Loucy (cell line): ENCODE data around the gene SEC11A.

ENCODE experiments used
- H2AFZ ChIP-seq: fragments of 200-600 bp; sonication (generic); 2 replicates; pipeline ENCODE4 v1.6.0; 2016; ENCODE audit warnings: antibody characterized with exemption, mild to moderate bottlenecking, low read length, moderate library complexity
- H3F3A ChIP-seq: fragments of 200-600 bp; 2 replicates; pipeline ENCODE4 v1.6.0; 2016; ENCODE audit warnings: antibody characterized with exemption, low read depth, mild to moderate bottlenecking
- H3K27me3 ChIP-seq: fragments of 200-600 bp; sonication (generic); 2 replicates; pipeline ENCODE4 v1.6.1; 2014; ENCODE audit warnings: low read length, mild to moderate bottlenecking; ENCODE audit not compliant: insufficient read depth, poor library complexity, severe bottlenecking
- H3K36me3 ChIP-seq: fragments of 200-600 bp; sonication (generic); 2 replicates; pipeline ENCODE4 v1.6.1; 2016; ENCODE audit warnings: low read length; ENCODE audit not compliant: insufficient read depth
- H3K4me1 ChIP-seq: fragments of 200-600 bp; sonication (generic); 2 replicates; pipeline ENCODE4 v1.5.1; 2014; ENCODE audit warnings: low read length, mild to moderate bottlenecking; ENCODE audit not compliant: insufficient read depth, poor library complexity, severe bottlenecking
- H3K4me2 ChIP-seq: fragments of 200-600 bp; sonication (generic); 2 replicates; pipeline ENCODE4 v1.6.0; 2014; ENCODE audit warnings: antibody characterized with exemption, low read length, low read depth, mild to moderate bottlenecking; ENCODE audit not compliant: poor library complexity, severe bottlenecking
- H3K4me3 ChIP-seq: fragments of 200-600 bp; sonication (generic); 2 replicates; pipeline ENCODE4 v1.5.1; 2014; ENCODE audit warnings: low read length, mild to moderate bottlenecking, mixed read lengths; ENCODE audit not compliant: poor library complexity, severe bottlenecking
- H3K79me2 ChIP-seq: fragments of 200-600 bp; sonication (generic); 2 replicates; pipeline ENCODE4 v1.6.1; 2014; ENCODE audit warnings: low read length; ENCODE audit not compliant: insufficient read depth
- H3K9ac ChIP-seq: fragments of 200-600 bp; sonication (generic); 2 replicates; pipeline ENCODE4 v1.6.0; 2014; ENCODE audit warnings: mild to moderate bottlenecking, low read depth, low read length, moderate library complexity; ENCODE audit not compliant: poor library complexity, severe bottlenecking
- H3K9me2 ChIP-seq: fragments of 200-600 bp; sonication (generic); replicated peaks from 2 replicates; pipeline ENCODE4 v1.6.1; 2016; ENCODE audit warnings: low read depth, low read length, mixed read lengths
- H3K9me3 ChIP-seq: fragments of 200-600 bp; sonication (generic); 2 replicates; pipeline ENCODE4 v1.6.1; 2014; ENCODE audit warnings: mild to moderate bottlenecking, antibody characterized with exemption, low read length, low read depth; ENCODE audit not compliant: insufficient read depth
- H4K20me1 ChIP-seq: fragments of 200-600 bp; sonication (generic); 2 replicates; pipeline ENCODE4 v1.6.0; 2014; ENCODE audit warnings: antibody characterized with exemption, low read length, mild to moderate bottlenecking; ENCODE audit not compliant: insufficient read depth, poor library complexity, severe bottlenecking
- EZH2phosphoT487 ChIP-seq: fragments of 200-600 bp; IDR thresholded peaks from 2 replicates; pipeline ENCODE4 v1.6.1; 2018; ENCODE audit warnings: antibody characterized with exemption, mild to moderate bottlenecking, moderate library complexity, borderline replicate concordance
- TF ChIP-seq, protein P1 (sequence below): fragments of 200-600 bp; sonication (generic); conservative IDR thresholded peaks from 2 replicates; pipeline ENCODE4 v1.5.1; 2014; ENCODE audit warnings: mild to moderate bottlenecking, antibody characterized with exemption, low read length

SEC11A gene

DNA sequence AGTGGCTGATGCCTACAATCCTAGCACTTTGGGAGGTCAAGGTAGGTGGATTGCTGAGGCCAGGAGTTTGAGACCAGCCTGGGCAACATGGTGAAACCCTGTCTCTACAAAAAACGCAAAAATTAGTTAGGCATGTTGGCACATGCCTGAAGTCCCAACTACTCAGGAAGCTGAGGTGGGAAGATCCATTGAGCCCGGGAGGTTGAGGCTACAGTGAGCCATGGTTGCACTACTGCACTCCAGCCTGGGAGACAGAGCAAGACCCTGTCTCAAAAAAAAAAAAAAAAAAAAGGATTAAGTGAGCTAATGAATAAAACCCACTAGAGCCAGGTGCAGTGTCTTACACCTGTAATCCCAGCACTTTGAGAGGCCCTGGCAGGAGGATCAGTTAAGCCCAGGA lies 6.7 kb upstream of the SEC11A start:
- no peak overlapping the region for H3K9ac ChIP-seq
- no peaks in the 10 kb centered on the region for H3K27me3 ChIP-seq
- no peaks in the 10 kb centered on the region for H3K79me2 ChIP-seq
- H3K4me2 ChIP-seq = no peak overlapping the region
- no peaks in the 10 kb centered on the region for H3K9me2 ChIP-seq
- no peak overlapping the region for H3K4me3 ChIP-seq
- no peaks in the 10 kb centered on the region for H3K9me3 ChIP-seq
- no peaks in the 10 kb centered on the region for H3K36me3 ChIP-seq
- peaks cover 11% of the 10 kb centered on the region for H3K4me1 ChIP-seq
- TF ChIP-seq EZH2phosphoT487 = no peak
- TF ChIP-seq, protein P1, sequence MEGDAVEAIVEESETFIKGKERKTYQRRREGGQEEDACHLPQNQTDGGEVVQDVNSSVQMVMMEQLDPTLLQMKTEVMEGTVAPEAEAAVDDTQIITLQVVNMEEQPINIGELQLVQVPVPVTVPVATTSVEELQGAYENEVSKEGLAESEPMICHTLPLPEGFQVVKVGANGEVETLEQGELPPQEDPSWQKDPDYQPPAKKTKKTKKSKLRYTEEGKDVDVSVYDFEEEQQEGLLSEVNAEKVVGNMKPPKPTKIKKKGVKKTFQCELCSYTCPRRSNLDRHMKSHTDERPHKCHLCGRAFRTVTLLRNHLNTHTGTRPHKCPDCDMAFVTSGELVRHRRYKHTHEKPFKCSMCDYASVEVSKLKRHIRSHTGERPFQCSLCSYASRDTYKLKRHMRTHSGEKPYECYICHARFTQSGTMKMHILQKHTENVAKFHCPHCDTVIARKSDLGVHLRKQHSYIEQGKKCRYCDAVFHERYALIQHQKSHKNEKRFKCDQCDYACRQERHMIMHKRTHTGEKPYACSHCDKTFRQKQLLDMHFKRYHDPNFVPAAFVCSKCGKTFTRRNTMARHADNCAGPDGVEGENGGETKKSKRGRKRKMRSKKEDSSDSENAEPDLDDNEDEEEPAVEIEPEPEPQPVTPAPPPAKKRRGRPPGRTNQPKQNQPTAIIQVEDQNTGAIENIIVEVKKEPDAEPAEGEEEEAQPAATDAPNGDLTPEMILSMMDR = no peak
- no peak overlapping the region for H2AFZ ChIP-seq
- no peaks in the 10 kb centered on the region for H4K20me1 ChIP-seq
- H3F3A ChIP-seq = no peaks in the 10 kb centered on the region

DNA sequence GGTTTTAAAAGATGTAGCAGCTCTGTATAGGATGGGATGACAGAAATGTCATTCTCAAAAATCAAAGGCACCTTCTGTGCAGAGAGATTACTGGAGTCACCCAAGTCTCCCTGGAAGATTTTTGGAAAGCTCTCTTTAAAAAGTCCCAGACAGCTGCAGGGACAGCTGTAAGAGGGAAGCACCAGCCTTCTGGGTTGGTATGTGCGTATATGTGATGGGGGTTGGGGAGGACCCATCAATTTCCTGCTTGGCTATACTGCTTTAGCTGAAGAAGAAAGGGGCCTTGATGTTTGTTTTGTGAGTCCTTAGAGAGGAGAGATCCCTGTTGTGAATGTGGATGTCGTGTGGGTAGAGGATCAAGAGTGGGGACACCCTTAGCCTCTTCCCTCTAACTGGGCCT lies 5.4 kb upstream of the SEC11A start:
- Histone ChIP-seq H3F3A (no peaks in the 10 kb centered on the region), H3K79me2 (no peaks in the 10 kb centered on the region), H3K9me3 (no peaks in the 10 kb centered on the region), H3K4me2 (no peak overlapping the region), H3K9me2 (no peaks in the 10 kb centered on the region), H3K9ac (no peak overlapping the region), H2AFZ (peak overlapping the region; percentile 32; the same call in 1 of the 2 replicates), H3K36me3 (no peaks in the 10 kb centered on the region), H3K4me3 (no peak overlapping the region), H4K20me1 (no peaks in the 10 kb centered on the region), H3K27me3 (no peaks in the 10 kb centered on the region), H3K4me1 (peaks cover 11% of the 10 kb centered on the region)
- TF ChIP-seq, protein P1 = no peak
- no peak for TF ChIP-seq EZH2phosphoT487

DNA sequence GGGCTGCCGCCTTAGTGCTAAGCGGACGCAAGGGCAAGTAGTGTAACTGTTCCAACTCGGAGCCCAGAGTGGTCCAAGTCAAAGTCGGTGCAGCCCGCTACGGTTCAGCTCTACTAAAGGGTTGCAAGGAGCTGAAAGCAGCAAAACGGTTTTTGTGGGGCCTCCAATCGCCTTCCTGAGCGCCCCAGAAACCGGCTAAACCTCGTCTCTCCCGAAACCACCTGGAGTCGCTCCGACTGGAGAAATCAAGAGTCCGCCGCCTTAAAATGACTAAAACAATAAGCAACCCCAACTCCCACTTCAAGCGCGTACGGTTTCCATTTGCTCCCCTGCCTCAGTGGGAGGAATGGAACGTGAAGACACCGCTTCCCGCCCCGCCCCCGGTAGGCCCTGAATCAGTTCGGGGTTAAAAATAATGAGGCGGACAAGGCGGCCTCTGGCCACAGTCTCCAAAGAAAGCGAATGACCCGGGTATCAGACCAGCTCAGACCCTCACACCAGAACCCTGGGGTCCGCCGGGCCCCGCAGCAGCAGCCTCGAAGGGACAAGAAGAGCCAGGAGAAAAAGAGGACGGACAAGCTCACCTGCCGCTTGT lies 401 bp downstream of the SEC11A start:
- Histone ChIP-seq H3K9me2 (no peaks in the 10 kb centered on the region), H3K79me2 (peaks cover 54% of the 10 kb centered on the region), H3K4me1 (peaks cover 23% of the 10 kb centered on the region), H3K4me3 (peak overlapping the region; percentile 91), H3K9me3 (no peaks in the 10 kb centered on the region), H3K27me3 (no peaks in the 10 kb centered on the region), H3F3A (no peaks in the 10 kb centered on the region), H2AFZ (peak overlapping the region; percentile 94), H3K4me2 (peak overlapping the region; percentile 76), H3K9ac (peak overlapping the region; percentile 92), H3K36me3 (no peaks in the 10 kb centered on the region), H4K20me1 (peaks cover 29% of the 10 kb centered on the region)
- TF ChIP-seq EZH2phosphoT487 = no peak
- TF ChIP-seq, protein P1 = no peak
